Non-pigmented ciliary epithelial cell (primary cell): ENCODE measurements around the gene TBC1D7.
"Not testable (repeated sequence)": the region's sequence is repeated elsewhere in the genome, so short reads cannot be mapped to it uniquely, and the experiment has no call there.

Source experiments
- DNase-seq: peaks from one replicate; pipeline ENCODE4 v3.0.0-alpha.2; 2010; ENCODE audit warnings: low read depth

TBC1D7 gene

GRCh38 chr6:13355999-13356785 lies 27.9 kb upstream of the TBC1D7 start:
- no peak for DNase-seq

- peak; percentile 96 for DNase-seq
Measured at GRCh38 chr6:13355043-13355945, 27.0 kb upstream of the TBC1D7 start.

GRCh38 chr6:13354331-13355042 lies 26.1 kb upstream of the TBC1D7 start:
- peak; percentile 54 for DNase-seq

GRCh38 chr6:13352165-13352564 lies 23.8 kb upstream of the TBC1D7 start:
- no peak for DNase-seq

- no peak for DNase-seq
Measured at GRCh38 chr6:13351271-13351670, 22.9 kb upstream of the TBC1D7 start.

GRCh38 chr6:13349811-13350506 lies 21.6 kb upstream of the TBC1D7 start:
- no peak for DNase-seq

GRCh38 chr6:13348334-13349113 lies 20.2 kb upstream of the TBC1D7 start:
- no peak for DNase-seq

- no peak for DNase-seq
Measured at GRCh38 chr6:13346245-13346644, 17.9 kb upstream of the TBC1D7 start.

- DNase-seq = no peak
Measured at GRCh38 chr6:13342414-13343019, 14.2 kb upstream of the TBC1D7 start.

- no peak for DNase-seq
Measured at GRCh38 chr6:13339863-13340630, 11.7 kb upstream of the TBC1D7 start.

GRCh38 chr6:13338038-13338437 lies 9.7 kb upstream of the TBC1D7 start:
- DNase-seq = no peak

- peak; percentile 64 for DNase-seq
Measured at GRCh38 chr6:13336553-13336952, 8.2 kb upstream of the TBC1D7 start.

- no peak for DNase-seq
Measured at GRCh38 chr6:13334953-13335352, 6.6 kb upstream of the TBC1D7 start.

GRCh38 chr6:13332349-13332706 lies 4.0 kb upstream of the TBC1D7 start:
- DNase-seq = no peak

- DNase-seq = no peak
Measured at GRCh38 chr6:13331516-13332348, 3.4 kb upstream of the TBC1D7 start.

GRCh38 chr6:13328875-13329183 lies 492 bp upstream of the TBC1D7 start:
- DNase-seq = no peak

GRCh38 chr6:13327691-13328075 lies 654 bp downstream of the TBC1D7 start:
- no peak for DNase-seq

GRCh38 chr6:13326031-13326586 lies 2.2 kb downstream of the TBC1D7 start:
- DNase-seq = not testable (repeated sequence)
